H1 (cell line): ENCODE data around the gene POLRMT. TPM values are rescaled to one million over a fixed set of nuclear protein-coding genes. Genes with fewer than 3 reads are reported as not detected.

ENCODE experiments used
- NANOG ChIP-seq: IDR thresholded peaks from 2 replicates; pipeline ENCODE4 v1.6.1; 2011; ENCODE audit warnings: low read length, low read depth, mild to moderate bottlenecking, inconsistent platforms; ENCODE audit not compliant: insufficient read depth, poor library complexity, severe bottlenecking
- POU5F1 ChIP-seq: IDR thresholded peaks from 2 replicates; pipeline ENCODE4 v1.6.1; 2011; ENCODE audit warnings: low read depth, mild to moderate bottlenecking, low read length, moderate library complexity
- polyA plus RNA-seq, 7 experiments: library from polyadenylated mRNA; depleted of rRNA in 3 of 7; stranded (reverse) in 5 of 7; unstranded in 2 of 7; fragments of >200 nt in 5 of 7; fragments of 200-250 nt in 2 of 7; gene quantifications; 1 replicate in 5 of 7; 2 replicates in 1 of 7; 4 replicates in 1 of 7; pipeline versions ENCODE4 v1.2.1 to v1.2.3, GENCODE V29; 2011 to 2013; ENCODE audit warnings: missing spikeins in 2 of 7, mixed read lengths in 2 of 7
- total RNA-seq: library from RNA; stranded (reverse); fragmentation: NEBNext Ultra II Directional; extraction: Animal tissue kit (Norgen Biotek cat#: 25700); gene quantifications from 2 replicates; pipeline ENCODE4 v1.2.1, GENCODE V29; 2021

Gene POLRMT
- total and polyA plus RNA-seq, 2 of the 8 experiments (the other 6 are each of a cell fraction or from before 2014, with no cell fraction given): 93.0 to 111 TPM

- no peak for TF ChIP-seq POU5F1
- no peak for TF ChIP-seq NANOG
Measured at GRCh38 chr19:615619-616018, 17.7 kb downstream of the POLRMT start (continued).
